ENCODE data around the gene CIRBP.
"Not testable (repeated sequence)": the region's sequence is repeated elsewhere in the genome, so short reads cannot be mapped to it uniquely, and the experiment has no call there.

Gene CIRBP

GRCh38 chr19:1244693-1245451, 24.3 kb upstream of the CIRBP start:
- peak in 1 of 2 experiments; percentile 88 for DNase-seq

GRCh38 chr19:1245494-1246264, 23.5 kb upstream of the CIRBP start:
- no peak for DNase-seq

- not testable (repeated sequence) for DNase-seq
Measured at GRCh38 chr19:1246265-1247087, 22.7 kb upstream of the CIRBP start.

DNA sequence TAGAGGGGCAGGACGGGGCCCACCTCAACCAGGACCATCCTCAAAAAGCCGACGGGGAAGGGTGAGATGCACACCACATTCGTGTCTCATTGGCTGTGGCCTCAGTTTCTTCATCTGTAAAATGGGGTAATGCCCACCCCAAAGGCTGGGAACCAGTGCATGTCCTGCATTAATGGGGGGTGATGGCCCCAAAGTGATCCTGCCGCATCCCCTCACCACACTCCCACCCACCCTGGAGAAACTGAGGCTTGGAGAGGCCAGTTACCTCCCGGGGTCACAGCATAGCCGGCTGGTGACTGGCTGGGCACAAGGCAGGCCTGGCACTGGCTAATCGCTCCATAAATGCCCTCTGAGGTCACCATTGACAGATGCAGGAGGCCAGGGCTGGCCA, 21.4 kb upstream of the CIRBP start:
- no peak for DNase-seq

DNA sequence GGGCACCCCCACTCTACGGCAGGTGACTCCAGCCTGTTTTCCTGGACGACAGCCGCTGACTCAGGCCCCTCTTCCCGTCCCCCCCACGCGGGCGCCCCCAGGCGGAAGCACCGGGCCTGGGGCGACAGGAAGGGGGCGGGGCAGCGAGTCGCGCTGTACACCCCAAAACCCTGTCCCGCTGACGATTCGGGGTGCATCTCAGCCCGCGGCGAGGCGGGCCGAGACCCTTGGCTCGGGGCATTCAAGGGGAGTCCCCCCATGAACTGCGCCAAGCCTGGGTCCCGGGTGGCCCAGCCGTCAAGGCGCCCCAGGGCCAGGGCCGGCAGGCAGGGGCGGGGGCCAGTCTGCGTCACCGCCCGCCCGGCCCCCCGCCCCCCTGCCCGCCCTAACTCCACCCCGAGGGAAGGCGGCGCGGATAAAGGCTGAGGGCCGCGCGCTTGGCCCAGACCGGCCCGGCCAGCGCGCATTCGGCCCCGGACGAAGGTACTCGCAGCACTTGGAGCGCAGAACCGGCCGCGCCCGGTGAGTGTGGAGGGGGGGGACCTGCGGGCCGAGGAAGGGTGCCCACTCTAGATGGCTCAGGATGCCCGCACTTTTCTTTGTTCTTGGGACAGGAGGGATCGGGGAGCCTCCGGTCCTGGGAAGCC, 20.9 kb upstream of the CIRBP start, which contains the start of gene MIDN:
MIDN (plus strand) TSS at position 445 of the 647 bp plus-strand sequence. CDS start 1,714 bp downstream, outside the sequence.
- no peak for DNase-seq

GRCh38 chr19:1248786-1249297, 20.3 kb upstream of the CIRBP start:
- peak; percentile 57 to 93 for DNase-seq

GRCh38 chr19:1249298-1249989, 19.7 kb upstream of the CIRBP start:
- DNase-seq = peak; percentile 94 to 98

- DNase-seq = no peak
Measured at GRCh38 chr19:1249990-1250436, 19.1 kb upstream of the CIRBP start.

GRCh38 chr19:1250437-1251260, 18.5 kb upstream of the CIRBP start:
- DNase-seq = peak in 1 of 2 experiments; percentile 70

GRCh38 chr19:1251330-1252220, 17.6 kb upstream of the CIRBP start:
- peak; percentile 43 to 66 for DNase-seq

GRCh38 chr19:1252221-1252820, 16.8 kb upstream of the CIRBP start:
- DNase-seq = peak in 1 of 2 experiments; percentile 77

GRCh38 chr19:1252821-1253513, 16.2 kb upstream of the CIRBP start:
- peak; percentile 70 to 80 for DNase-seq

DNA sequence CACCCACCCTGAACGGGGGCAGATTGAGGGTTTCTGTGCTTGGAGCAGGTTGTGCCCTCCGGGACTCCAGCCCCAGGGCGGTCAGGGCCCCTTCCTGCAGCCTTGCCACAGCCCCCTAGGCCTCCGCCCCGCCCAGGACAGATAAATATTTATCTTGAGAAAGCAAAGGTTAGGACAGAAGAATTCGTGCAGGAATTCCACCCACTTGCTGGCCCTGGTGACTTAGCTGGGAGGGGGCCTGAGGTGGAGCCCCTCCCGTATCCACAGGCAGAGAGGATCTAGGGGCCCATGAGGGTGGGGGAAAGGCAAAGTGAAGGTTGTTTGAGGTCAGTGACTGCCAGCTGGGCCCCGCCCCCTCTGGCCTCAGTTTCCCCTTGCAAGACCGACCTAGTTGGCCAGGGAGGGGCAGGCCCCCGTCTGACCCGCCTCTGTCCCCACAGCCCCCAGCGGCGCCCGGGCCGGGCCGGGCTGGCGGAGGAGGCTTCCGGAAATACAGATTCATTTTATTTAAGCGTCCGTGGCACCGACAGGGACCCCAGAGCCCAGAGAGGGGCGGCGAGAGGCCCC, 15.5 kb upstream of the CIRBP start:
- no peak for DNase-seq

DNA sequence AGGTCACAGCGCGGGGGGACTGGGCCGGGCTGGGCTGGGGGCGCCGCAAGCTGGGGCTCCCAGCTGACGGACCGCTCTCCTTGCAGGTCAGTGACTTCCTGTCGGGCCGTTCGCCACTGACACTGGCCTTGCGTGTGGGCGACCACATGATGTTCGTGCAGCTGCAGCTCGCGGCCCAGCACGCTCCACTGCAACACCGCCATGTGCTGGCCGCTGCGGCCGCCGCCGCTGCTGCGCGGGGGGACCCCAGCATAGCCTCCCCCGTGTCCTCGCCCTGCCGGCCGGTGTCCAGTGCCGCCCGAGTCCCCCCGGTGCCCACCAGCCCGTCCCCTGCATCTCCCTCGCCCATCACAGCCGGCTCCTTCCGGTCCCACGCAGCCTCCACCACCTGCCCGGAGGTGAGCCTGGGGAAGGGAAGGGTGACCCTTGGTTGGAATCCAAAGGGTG, 15.0 kb upstream of the CIRBP start:
- DNase-seq = no peak

- DNase-seq = no peak
Measured at GRCh38 chr19:1254530-1255185, 14.5 kb upstream of the CIRBP start.

DNA sequence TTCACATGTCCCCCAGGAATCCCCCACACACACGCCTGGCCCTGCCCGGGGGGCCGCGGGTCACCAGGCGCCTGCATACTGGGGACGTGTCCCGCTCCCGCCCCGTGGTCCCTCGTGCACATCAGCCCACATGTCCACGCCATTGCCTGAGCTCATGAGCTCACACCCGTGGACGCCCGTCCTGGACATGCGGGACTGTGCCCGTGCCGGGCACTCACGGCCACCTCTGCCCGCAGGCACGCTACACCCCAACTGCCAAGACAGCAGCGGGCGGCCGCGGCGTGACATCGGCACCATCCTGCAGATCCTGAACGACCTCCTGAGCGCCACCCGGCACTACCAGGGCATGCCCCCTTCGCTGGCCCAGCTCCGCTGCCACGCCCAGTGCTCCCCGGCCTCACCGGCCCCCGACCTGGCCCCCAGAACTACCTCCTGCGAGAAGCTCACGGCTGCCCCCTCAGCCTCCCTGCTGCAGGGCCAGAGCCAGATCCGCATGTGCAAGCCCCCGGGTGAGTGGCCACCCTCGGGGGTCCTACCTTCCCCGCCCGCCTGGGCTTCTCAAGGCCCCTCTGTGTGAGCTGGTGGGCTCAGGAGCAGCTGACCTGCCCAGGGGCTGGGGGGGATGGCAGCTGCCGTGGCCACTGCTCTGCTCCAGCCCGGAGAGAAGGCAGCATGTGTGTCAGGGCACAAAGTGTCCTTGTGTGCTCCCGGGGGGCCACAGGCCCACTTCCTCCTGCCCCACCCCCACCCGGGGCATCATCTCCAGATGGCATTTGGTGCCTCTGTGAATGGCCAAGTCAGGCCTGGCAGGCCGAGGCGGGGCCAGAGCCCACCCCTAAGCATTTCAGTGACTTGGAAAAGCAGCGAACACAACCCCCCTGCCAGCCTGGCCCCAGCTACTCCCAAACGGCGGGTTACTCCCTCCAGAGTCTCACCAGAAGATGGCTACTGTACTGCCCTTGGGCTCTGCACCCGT, 13.7 kb upstream of the CIRBP start:
- no peak for DNase-seq

All from NCI-H446 (cell line).